ENCODE data around the gene AOPEP. TPM values are rescaled to one million over a fixed set of nuclear protein-coding genes. Genes with fewer than 3 reads are reported as not detected.

The AOPEP gene
- total RNA-seq, 1 experiment from 2014 or later: 36.4 TPM

DNA sequence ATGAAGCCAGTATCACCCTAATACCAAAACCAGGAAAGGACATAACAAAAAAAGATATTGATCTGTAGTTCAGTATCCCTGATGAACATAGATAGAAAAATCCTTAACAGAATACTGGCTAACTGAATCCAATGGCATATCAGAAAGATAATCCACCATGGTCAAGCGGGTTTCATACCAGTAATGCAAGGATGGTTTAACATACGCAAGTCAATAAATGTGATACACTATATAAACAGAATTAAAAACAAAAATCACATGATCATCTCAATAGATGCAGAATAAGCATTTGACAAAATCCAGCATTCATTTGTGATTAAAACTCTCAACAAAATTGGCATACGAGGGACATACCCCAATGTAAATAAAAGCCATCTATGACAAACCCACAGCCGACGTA lies 110.9 kb downstream of the AOPEP start:
- intact Hi-C loops (cut with micrococcal nuclease; ENCODE audit: unreplicated experiment) (no loop called here), in situ Hi-C loops (cut with HindIII; ENCODE audit: low pct_unique_long_range_greater_than_20kb, low sequenced_read_pairs) (no loop called here)
- TSS peak; percentile 26 for BruUV-seq (replicated peaks)
- Histone ChIP-seq H3K9me3 (ENCODE audit: control insufficient read depth, insufficient read depth, low read depth, low read length) (no peaks in the 10 kb centered on the region), H3K27me3 (ENCODE audit: control insufficient read depth, insufficient read depth, low read length) (no peaks in the 10 kb centered on the region), H3K36me3 (ENCODE audit: control insufficient read depth, insufficient read depth, low read length) (no peaks in the 10 kb centered on the region), H3K4me1 (ENCODE audit: control insufficient read depth, insufficient read depth, low read length) (no peaks in the 10 kb centered on the region), H3K4me3 (ENCODE audit: low read depth in 2 of 2, low read length in 2 of 2) (no peak overlapping the region), H3K27ac (ENCODE audit: low read length) (no peak overlapping the region)
- DNase-seq (ENCODE audit: low read depth, low spot score) (no peak), ATAC-seq (no peak)
- POLR2A ChIA-PET: interaction anchor here (0.6 kb wide), 1 partner anchor 62 kb away, joined by 3 read pairs; no protein-coding TSS in a partner anchor
- CTCF ChIA-PET: no interaction called here
- TF ChIP-seq, protein P1, sequence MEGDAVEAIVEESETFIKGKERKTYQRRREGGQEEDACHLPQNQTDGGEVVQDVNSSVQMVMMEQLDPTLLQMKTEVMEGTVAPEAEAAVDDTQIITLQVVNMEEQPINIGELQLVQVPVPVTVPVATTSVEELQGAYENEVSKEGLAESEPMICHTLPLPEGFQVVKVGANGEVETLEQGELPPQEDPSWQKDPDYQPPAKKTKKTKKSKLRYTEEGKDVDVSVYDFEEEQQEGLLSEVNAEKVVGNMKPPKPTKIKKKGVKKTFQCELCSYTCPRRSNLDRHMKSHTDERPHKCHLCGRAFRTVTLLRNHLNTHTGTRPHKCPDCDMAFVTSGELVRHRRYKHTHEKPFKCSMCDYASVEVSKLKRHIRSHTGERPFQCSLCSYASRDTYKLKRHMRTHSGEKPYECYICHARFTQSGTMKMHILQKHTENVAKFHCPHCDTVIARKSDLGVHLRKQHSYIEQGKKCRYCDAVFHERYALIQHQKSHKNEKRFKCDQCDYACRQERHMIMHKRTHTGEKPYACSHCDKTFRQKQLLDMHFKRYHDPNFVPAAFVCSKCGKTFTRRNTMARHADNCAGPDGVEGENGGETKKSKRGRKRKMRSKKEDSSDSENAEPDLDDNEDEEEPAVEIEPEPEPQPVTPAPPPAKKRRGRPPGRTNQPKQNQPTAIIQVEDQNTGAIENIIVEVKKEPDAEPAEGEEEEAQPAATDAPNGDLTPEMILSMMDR (IDR thresholded peaks at IDR 0.05): no peak

DNA sequence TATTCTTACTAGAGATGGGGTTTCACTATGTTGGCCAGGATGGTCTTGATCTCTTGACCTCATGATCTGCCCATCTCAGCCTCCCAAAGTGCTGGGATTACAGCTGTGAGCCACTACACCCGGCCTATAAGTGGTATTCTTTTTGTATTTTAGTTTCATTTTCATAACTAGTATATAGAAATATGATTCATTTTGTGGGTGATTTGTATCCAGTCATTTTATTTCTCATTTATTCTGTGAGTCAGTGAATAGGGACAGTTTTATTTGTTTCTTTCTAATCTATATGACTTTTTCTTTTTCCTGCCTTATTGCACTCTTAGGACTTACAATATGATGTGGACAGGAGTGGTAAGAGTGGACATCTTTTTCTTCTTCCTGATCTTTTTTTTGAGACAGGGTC lies 112.9 kb downstream of the AOPEP start:
- no peaks in the 10 kb centered on the region for H3K27me3 ChIP-seq (ENCODE audit: control insufficient read depth, insufficient read depth, low read length)
- intact Hi-C loops (cut with micrococcal nuclease; ENCODE audit: unreplicated experiment): no loop called here
- in situ Hi-C loops (cut with HindIII; ENCODE audit: low pct_unique_long_range_greater_than_20kb, low sequenced_read_pairs): no loop called here
- no peak overlapping the region for H3K27ac ChIP-seq (ENCODE audit: low read length)
- H3K4me3 ChIP-seq (ENCODE audit: low read depth in 2 of 2, low read length in 2 of 2): no peak overlapping the region
- H3K4me1 ChIP-seq (ENCODE audit: control insufficient read depth, insufficient read depth, low read length): no peaks in the 10 kb centered on the region
- POLR2A ChIA-PET: no interaction called here
- no peak for TF ChIP-seq TCF7L2 (IDR thresholded peaks at IDR 0.05; ENCODE audit: low read depth, low read length)
- TF ChIP-seq, protein P2, sequence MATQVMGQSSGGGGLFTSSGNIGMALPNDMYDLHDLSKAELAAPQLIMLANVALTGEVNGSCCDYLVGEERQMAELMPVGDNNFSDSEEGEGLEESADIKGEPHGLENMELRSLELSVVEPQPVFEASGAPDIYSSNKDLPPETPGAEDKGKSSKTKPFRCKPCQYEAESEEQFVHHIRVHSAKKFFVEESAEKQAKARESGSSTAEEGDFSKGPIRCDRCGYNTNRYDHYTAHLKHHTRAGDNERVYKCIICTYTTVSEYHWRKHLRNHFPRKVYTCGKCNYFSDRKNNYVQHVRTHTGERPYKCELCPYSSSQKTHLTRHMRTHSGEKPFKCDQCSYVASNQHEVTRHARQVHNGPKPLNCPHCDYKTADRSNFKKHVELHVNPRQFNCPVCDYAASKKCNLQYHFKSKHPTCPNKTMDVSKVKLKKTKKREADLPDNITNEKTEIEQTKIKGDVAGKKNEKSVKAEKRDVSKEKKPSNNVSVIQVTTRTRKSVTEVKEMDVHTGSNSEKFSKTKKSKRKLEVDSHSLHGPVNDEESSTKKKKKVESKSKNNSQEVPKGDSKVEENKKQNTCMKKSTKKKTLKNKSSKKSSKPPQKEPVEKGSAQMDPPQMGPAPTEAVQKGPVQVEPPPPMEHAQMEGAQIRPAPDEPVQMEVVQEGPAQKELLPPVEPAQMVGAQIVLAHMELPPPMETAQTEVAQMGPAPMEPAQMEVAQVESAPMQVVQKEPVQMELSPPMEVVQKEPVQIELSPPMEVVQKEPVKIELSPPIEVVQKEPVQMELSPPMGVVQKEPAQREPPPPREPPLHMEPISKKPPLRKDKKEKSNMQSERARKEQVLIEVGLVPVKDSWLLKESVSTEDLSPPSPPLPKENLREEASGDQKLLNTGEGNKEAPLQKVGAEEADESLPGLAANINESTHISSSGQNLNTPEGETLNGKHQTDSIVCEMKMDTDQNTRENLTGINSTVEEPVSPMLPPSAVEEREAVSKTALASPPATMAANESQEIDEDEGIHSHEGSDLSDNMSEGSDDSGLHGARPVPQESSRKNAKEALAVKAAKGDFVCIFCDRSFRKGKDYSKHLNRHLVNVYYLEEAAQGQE (IDR thresholded peaks at IDR 0.05; ENCODE audit: insufficient read depth in 1 of 2, low read depth in 2 of 2, low read length in 1 of 2): no peak
- TF ChIP-seq, protein P1 (IDR thresholded peaks at IDR 0.05): no peak
- CTCF ChIA-PET: no interaction called here
- H3K36me3 ChIP-seq (ENCODE audit: control insufficient read depth, insufficient read depth, low read length): no peaks in the 10 kb centered on the region
- no peak for ATAC-seq
- no peaks in the 10 kb centered on the region for H3K9me3 ChIP-seq (ENCODE audit: control insufficient read depth, insufficient read depth, low read depth, low read length)
- DNase-seq (ENCODE audit: low read depth, low spot score): no peak
- no TSS peak for BruUV-seq (replicated peaks)

DNA sequence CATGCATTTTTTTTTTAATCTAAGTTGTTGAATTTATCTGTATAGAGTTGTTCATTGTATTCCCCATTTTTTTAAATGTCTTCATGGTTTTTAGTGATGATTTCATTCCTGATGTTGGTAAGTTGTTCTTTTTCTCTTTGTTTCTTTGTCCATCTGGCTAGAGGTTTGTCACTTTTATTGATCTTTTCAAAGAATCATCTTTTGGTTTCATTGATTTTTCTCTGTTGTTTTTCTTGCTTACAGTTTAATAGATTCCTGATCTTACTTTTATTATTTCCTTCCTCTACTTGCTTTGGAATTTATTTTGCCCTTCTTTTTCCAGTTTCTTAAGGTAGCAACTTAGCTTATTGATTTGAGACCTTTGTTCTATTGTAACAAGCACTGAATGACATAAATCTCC lies 114.2 kb downstream of the AOPEP start:
- no TSS peak for BruUV-seq (replicated peaks)
- no peak for TF ChIP-seq TCF7L2 (IDR thresholded peaks at IDR 0.05; ENCODE audit: low read depth, low read length)
- TF ChIP-seq, protein P2 (IDR thresholded peaks at IDR 0.05; ENCODE audit: insufficient read depth in 1 of 2, low read depth in 2 of 2, low read length in 1 of 2): no peak
- no peak for TF ChIP-seq POLR2AphosphoS5 (IDR thresholded peaks at IDR 0.05; ENCODE audit: low read depth, low read length)
- TF ChIP-seq, protein P1 (IDR thresholded peaks at IDR 0.05): no peak
- TF ChIP-seq SIN3A (IDR thresholded peaks at IDR 0.05; ENCODE audit: borderline replicate concordance, insufficient read depth, low read depth, low read length): no peak
- Histone ChIP-seq H3K27ac (ENCODE audit: low read length) (no peak overlapping the region), H3K27me3 (ENCODE audit: control insufficient read depth, insufficient read depth, low read length) (no peaks in the 10 kb centered on the region), H3K9me3 (ENCODE audit: control insufficient read depth, insufficient read depth, low read depth, low read length) (no peaks in the 10 kb centered on the region), H3K4me1 (ENCODE audit: control insufficient read depth, insufficient read depth, low read length) (no peaks in the 10 kb centered on the region), H3K4me3 (ENCODE audit: low read depth in 2 of 2, low read length in 2 of 2) (no peak overlapping the region), H3K36me3 (ENCODE audit: control insufficient read depth, insufficient read depth, low read length) (no peaks in the 10 kb centered on the region)
- DNase-seq (ENCODE audit: low read depth, low spot score) (no peak), ATAC-seq (no peak)
- intact Hi-C loops (cut with micrococcal nuclease; ENCODE audit: unreplicated experiment) (no loop called here), in situ Hi-C loops (cut with HindIII; ENCODE audit: low pct_unique_long_range_greater_than_20kb, low sequenced_read_pairs) (no loop called here)
- ChIA-PET CTCF (no interaction called here), POLR2A (no interaction called here)

All from Panc1 (cell line).